Measurements from ENCODE around the gene NIT1.
A peak's percentile ranks its signal among the peaks of the same experiment; 100 is the strongest.
"Not testable (repeated sequence)": the region's sequence is repeated elsewhere in the genome, so short reads cannot be mapped to it uniquely, and the experiment has no call there.

NIT1 gene

DNA sequence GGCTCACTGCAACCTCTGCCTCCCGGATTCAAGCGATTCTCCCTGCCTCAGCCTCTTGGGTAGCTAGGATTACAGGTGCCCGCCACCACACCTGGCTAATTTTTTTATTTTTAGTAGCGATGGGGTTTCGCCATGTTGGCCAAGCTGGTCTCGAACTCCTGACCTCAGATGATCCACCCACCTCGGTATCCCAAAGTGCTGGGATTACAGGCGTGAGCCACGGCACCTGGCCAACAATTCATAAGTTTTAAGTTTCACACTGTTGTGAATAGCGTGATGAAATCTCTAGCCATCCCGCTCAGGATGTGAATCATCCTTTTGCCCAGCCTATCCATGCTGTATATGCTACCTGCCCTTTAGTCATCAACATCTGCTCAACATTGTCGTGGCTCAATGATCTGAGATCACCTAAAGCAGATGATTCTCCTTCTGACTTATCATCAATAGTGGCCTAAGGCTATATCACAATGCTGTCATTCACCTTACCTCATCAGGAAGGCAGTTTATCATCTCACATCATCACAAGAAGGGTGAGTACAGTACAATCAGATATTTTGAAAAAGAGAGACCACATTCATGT, 2.7 kb upstream of the NIT1 start:
- no peak for DNase-seq (ENCODE audit: low read depth in 2 of 2)

DNA sequence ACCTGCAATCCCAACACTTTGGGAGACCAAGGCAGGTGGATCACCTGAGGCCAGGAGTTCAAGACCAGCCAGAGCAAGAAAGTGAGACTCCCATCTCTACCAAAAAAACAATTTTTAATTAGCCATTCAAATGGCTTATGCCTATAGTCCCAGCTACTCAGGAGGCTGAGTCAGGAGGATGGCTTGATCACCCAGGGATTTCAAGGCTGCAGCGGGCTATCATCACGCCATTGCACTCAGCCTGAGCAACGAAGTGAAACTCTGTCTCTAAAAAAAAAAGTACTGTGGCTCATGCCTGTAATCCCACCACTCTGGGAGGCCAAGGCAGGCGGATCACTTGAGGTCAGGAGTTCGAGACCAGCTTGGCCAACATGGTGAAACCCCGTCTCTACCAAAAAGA, 1.9 kb upstream of the NIT1 start:
- not testable (repeated sequence) for DNase-seq (ENCODE audit: low read depth in 2 of 2)

DNA sequence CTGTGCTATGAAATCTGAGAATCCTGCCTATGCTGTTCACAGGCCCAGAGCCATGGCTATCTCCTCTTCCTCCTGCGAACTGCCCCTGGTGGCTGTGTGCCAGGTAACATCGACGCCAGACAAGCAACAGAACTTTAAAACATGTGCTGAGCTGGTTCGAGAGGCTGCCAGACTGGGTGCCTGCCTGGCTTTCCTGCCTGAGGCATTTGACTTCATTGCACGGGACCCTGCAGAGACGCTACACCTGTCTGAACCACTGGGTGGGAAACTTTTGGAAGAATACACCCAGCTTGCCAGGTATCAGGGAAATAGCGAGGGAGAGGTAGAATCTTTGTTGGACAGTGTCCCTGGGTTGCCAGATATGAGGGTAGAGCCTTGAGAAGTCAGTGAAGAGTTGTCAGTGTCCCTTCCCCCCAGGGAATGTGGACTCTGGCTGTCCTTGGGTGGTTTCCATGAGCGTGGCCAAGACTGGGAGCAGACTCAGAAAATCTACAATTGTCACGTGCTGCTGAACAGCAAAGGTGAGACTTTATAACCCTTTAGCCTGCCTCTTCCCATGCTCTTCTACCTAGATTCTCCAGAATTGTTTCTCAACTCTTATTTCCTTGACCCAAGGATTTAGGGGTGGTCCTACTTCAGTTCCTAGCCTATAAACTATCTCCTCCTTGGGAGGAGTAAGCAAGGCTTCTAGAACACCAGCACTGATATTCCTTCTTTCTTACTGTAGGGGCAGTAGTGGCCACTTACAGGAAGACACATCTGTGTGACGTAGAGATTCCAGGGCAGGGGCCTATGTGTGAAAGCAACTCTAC, 1.4 kb downstream of the NIT1 start:
- peak in 1 of 2 donors; percentile 18 for DNase-seq (ENCODE audit: low read depth in 2 of 2)

DNA sequence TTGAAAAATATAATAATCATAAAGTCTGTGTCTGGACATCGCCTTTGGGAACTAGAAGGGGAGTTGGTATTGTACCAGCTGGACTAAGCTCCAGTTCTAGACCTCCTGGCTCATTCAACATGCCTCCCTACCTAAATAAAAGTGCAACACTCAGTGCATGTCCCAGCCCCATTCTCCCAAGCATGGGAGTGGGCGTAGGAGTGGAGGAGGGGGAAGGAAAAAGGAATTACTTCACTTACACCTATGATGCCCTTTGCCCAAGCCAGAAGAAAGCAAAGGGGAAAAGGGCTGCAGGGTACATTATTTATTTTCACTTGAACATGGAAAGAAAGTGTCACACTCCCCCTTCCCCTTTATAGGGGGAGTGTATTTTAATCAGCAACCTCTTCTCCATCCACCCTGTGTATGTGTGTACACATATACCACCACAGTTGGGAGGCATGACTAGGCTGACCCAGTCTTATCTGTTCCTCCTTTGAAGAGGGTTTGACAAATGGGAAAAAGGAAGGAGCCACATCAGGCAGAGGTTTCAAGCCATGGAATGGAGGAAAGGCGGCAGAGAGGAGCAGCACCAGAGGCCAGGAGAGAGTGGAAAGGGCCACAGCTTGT, 3.2 kb downstream of the NIT1 start:
- no peak for DNase-seq (ENCODE audit: low read depth in 2 of 2)

DNA sequence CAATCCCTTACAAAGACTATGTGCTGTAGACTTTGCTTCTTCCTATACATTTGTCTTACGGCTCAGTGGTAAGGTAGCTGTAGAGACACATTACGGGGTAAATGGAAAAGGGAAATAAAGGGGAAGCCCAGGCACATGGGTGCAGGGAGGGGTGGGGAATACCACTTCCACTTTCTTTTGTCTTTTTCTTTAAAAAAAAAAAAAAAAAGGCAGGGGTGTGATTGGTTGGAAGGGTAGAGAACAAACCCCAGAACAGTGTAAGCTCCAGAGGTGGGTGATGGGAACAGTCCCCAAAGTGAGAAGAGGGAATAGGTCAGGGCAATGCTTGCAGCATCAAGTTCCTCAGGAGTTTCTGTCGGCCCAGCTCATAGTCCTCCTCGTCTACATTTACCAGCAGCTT, 3.9 kb downstream of the NIT1 start:
- DNase-seq (ENCODE audit: low read depth in 2 of 2): no peak

DNA sequence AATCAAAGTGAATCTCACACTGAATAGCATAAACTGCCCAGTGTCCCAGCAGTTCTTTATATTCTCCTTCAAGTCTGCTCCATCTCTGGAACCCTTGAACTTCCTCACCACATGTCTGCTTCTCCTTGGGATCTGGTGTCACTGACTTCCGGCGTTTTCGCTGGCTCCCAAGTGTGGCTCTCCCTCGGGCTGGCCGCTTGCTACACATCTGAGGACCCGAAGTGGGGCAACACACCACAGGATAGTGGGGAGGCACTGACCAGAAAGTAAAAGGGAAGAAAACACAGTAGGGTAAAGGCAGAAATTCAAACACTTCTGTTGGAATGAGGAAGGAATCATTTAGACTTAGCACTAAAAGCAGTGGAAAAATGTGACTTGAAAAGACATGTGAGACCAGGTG, 5.1 kb downstream of the NIT1 start:
- DNase-seq (ENCODE audit: low read depth in 2 of 2): no peak

DNA sequence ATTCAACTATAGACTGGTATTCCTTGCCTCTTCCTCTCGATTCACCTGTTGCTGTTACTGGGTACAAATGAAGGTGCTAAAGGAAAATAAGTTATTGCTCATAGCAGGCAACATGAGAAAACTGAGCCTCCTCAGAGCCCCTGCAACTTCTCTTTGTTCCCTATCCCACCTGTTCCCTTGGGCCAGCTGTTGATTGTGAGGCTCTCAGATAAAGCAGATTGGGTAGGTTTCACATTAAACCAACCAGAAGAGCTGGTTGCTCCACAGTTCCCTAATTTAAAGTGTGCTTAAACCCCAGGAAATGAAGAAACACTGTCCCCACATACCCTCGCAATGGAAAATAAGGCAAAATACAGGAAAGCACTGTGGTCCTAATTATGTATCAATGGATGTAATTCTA, 9.7 kb downstream of the NIT1 start:
- DNase-seq (ENCODE audit: low read depth in 2 of 2): no peak

DNA sequence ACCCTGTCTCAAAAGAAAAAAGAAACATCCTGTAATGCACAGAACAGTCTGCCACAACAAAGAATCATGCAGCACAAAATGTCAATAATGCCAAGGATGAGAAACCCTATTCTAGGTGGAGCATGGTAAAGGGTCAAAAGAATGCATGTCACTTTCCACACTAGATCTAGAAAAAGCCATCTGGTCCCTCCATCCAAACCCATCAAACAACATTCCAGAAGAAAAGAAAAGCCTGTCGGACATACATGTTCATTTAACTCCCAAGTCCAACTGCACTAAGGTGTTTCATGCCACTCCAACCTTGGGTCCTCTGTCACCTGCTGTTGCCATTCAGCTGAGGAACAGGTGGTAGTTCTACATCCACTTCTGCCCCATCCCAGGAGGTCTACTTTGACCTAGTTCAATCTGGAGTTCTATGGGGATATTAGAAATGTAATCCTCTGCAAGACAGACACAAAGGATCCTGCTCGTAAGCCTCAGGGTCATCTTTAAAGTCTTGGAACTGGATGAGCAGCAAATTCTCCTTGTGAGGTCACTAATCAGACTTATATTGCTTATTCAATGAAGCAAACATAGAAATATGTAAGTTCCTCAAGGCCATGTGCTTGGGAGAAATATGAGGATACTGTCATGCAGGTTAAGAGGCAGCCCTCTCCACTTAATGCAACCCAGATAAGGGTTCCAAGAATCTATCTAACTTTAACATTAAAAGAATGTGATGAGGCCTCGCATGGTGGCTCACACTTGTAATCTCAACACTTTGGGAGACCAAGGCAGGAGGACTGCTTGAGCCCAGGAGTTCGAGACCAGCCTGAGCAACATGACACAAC, 10.9 kb downstream of the NIT1 start:
- no peak for DNase-seq (ENCODE audit: low read depth in 2 of 2)

DNA sequence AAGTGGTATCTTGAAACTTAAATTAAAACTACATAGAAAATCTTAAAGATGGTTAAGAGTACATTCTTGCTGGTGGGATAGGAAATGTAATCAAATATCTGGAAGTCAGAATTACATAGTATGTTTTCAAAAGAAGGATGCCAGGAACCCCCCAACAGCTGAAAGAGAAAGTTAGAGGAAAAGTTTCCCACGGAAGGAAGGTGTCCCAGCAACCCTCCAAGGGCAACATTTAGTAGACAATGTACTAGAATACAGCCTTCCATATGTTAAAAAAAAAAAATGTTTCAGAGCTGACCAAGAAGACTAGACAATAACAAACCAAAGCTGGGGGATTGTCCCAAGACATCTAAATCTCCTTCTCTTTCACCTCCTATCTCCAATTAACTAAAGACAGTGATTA, 12.4 kb downstream of the NIT1 start:
- DNase-seq (ENCODE audit: low read depth in 2 of 2): no peak

DNA sequence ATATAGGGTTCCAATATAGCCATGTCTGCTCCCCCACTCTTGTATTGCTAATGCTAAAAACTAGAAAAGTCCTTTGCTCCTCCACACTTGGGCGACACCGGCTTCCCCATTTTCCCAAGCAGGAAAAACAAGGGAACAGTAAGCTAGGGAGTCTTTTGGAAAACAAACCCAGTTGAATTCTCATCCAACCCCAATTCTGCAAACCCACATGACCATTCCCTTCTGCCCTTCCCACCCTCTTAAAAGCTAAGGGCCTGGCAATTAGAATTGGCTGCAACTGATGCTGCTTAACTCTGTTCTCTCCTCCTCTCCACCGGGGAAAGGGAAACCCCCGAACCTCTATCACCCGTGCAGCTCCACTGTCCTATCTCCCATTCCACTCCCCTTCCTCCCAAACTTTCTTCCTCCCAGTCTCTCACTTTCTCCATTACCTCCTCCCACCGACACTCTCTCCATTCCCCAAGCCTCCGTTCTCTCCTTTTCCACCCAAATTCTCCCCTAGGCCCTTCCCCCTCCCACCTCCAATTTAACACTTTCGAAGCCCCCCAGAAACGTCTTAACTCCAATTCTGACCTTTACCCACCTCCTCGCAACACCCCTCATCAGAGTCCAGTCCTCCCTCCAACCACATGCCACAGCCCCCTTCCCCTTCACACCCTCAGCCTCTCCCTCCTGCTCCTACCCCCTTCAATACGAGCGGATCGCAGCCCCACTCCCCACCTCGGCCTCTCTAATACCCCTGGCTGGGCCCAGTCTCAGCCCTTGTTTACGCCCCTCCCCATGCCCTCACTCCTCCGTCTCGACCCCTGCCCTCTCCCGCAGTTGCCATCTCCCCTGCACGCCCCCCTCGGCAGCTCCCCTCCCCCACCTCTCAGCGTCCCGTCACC, 13.9 kb downstream of the NIT1 start:
- DNase-seq (ENCODE audit: low read depth in 2 of 2): no peak

DNA sequence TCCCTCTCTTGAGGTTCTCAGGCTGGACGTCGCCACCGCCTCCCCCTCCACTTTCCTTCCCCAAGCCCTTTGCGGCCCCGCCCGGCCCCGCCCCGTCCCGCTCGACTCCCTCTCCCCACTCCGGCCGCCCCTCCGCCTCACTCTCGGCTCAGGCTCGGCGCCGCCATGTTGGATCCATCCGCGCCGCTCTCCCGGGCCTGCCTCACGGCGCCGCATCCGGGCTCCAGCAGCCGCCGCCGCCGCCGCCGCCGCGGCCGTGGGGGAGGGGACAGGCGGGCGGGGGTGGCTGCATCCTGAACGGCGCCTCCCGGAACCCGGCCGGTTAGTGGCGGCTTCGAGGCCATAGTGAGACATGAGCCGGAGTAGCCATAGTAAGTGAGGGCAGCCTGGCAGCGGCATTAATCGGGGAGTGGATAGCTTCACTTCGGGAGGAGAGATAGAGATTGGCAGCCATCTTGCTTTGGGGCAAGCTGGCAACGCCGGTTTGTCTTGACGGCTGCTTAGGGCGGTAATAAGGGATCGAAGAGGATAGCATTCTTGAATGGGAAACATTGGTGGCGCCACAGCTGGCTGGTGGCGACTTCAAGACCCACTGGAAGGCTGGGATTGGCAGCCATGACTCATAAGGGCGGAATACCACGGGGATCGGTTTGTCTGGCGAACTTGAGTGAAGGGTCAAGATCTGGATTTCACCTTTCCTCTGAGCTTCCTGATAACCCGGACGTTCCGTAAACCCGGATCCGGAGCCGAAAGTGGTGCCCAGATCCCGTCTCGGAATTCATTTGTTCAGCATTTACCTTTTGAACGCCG, 14.7 kb downstream of the NIT1 start, which contains the start of gene DEDD:
Gene DEDD (minus strand): TSS at position 258 of the 810 bp plus-strand sequence. CDS start 8,205 bp downstream, outside the sequence.
- DNase-seq (ENCODE audit: low read depth in 2 of 2): peak; percentile 72 to 78

DNA sequence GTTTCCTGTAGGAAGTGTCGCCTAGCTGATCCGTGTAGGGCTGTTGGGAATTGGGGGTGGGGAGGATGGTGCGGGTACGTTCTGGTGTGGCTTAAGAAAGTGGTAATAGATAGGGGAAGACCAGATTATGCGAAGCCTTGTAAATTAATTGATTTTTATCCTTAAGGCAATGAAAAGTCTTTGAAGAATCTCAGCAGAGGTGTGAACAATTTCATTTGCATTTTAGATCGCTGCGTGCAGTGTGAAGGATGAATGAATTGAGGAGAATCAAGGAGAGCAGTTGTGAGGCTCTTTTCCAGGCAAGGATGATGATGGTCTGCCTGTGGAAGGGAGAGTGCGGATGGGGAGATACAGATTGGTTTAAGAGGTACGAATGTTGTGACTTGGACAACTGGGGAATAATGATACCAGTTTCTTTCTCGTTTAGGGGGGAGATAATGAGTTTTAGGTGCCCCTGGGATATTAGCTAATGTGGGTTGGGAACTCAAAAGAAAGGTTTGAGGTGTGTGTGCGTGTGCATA, 15.4 kb downstream of the NIT1 start:
- no peak for DNase-seq (ENCODE audit: low read depth in 2 of 2)

DNA sequence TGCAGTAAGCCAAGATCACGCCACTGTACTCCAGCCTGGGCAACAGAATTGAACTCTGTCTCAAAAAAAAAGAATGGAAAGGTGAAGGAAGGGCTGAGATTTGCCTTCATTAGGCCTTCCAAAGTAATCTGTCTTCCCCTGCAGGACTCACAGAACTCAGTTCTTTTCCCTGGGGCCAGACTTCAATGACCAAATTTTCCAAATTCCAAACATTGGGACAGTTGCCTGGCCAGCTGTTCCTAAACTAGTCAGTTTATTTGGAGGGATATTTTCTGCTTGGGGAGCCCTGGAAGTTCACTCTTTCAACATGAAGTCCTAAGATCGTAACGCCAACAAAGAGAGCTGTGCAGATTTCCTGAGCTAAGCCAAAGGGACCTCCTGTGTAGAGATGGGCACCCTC, 20.0 kb downstream of the NIT1 start:
- no peak for DNase-seq (ENCODE audit: low read depth in 2 of 2)

DNA sequence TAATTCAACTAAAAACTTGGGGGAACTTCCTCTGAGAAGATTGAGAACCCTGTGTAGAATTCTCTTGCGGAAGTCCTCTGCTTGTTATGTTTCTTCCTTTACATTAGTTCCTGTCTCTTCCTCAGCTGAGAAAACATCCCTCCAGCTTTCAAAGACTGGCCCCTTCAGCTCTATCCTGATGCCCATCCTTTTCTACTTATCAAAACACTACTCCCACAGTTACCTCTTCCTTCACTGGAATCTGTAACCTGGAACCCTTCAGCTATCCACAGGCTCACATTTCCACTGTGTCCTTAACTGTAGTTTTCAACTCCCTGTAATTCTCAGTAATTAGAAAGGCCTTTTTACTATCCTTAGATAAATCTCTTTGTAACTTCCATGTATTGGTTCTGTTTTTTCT, 20.5 kb downstream of the NIT1 start:
- DNase-seq (ENCODE audit: low read depth in 2 of 2): no peak

DNA sequence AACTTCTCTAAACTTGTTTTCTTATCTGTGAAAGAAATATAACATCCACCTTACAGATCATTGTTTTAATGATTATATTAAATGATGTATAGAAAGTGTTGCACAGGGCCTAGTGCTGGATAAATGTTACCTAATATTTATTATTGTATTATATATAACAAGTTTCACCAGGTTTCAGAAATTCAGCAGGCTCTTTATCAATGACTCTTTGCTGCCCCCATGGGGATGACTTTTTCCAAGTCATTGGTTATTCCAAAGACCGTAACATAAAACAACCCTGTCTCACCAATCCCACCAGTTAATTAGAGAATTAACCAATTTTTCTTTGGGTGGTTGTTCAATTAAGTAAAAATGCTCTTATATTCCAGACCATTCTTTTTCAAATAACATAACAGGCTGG, 21.9 kb downstream of the NIT1 start:
- DNase-seq (ENCODE audit: low read depth in 2 of 2): no peak

DNA sequence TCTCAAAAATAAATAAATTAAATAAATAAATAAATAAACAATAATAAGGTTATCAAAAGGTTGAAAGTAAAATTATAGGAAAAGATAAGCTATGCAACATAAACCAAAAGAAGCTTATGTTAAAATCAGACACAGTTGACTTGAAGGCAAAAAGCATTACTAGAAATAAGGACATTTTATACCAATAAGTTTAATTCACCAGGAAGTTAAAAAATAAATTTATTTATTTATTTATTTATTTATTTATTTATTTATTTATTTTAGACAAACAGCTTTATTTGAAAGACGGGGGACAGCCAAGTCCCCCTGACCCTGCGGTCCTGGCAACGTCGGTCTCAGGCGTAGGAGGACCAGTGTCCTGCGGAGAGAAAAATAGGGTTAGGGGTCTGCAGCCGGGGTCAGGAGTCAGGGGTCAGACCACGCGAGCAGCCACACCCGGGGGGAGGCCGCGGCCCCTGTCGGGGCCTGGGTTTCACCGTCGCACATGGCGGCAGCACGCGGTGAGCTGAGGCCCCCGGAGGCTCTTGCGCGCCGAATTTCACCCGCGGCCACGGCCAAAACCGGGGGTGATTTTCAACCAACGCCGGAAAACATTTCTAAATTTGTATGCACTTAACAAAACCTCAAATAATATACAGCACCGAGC, 23.0 kb downstream of the NIT1 start:
- DNase-seq (ENCODE audit: low read depth in 2 of 2): no peak

DNA sequence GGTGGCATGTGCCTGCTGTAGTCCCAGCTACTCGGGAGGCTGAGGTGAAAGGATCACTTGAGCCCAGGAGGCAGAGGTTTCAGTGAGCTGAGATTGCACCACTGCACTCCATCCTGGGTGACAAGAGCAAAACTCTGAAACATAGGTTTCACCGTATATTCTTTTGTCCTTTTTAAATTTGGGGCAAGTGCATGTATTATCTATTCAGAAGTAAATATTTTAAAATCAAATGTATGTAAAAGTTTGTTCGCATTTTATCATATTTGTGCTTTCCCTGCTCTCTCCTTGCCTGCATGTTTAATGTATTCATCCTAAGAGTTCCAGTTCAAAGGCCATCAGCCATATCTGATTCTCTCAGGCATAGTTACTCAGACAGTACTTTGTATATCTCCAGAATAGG, 27.9 kb downstream of the NIT1 start:
- DNase-seq (ENCODE audit: low read depth in 2 of 2): no peak

DNA sequence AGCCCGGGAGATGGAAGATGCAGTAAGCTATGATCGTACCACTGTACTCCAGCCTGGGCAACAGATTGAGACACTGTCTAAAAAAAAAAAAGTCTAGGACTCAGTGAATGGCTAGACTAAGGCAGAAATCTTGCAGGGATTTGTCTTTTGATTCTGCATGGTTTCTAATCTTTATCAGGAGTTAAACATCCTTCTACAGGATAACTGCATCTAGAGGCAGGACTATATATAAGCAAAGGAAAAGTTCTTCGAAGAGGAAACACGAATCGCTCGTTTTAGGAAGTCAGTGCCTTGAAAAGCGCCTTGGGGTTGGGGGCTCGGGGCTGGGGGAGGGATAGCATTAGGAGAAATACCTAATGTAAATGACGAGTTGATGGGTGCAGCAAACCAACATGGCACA, 35.3 kb downstream of the NIT1 start:
- no peak for DNase-seq (ENCODE audit: low read depth in 2 of 2)

DNA sequence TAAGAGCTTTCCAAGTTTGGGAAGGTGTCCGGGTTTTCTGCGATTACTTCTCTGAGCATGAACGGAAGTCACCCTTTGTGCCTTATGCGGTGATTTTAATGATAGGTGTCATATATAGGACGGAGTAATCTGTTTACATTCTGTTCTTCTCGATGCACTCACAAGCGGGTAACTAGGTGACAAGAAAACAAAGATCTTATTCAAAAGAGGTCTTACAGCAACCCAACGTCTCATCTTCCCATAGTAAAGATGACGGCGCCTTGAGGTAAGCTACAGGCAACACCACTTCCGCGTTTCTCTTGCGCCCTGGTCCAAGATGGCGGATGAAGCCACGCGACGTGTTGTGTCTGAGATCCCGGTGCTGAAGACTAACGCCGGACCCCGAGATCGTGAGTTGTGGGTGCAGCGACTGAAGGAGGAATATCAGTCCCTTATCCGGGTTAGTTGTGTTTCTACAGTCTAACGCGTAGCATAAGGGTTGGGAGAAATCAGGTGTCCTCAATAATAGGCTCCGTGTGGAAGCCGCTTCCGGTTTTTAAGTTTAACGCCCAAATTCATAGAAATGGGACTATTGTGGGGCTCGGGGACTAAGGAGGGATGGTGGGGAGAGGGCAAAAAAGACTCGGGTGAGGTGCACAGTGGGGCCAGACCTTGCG, 35.9 kb downstream of the NIT1 start, which contains the start of gene UFC1:
Gene UFC1 (plus strand): TSS at position 297 of the 656 bp plus-strand sequence. CDS start 20 bp downstream, at position 317.
- peak; percentile 49 to 62 for DNase-seq (ENCODE audit: low read depth in 2 of 2)

All from stimulated activated CD8-positive, alpha-beta memory T cell treated with anti-CD3 and anti-CD28 coated beads, Interleukin-2, amount 100 ng/mL, for 1 hour (primary cell).